Lower leg skin (tissue), 3 donors: ENCODE measurements around the gene DRC3.

Experiments used
- CTCF ChIP-seq, 3 donors: fragments of 450-650 bp; IDR thresholded peaks; one replicate each; pipeline ENCODE4 v1.5.1; 2016; ENCODE audit warnings: antibody characterized with exemption in 3 of 3, mild to moderate bottlenecking in 3 of 3, moderate library complexity in 2 of 3
- POLR2A ChIP-seq, 2 donors: fragments of 450-650 bp; IDR thresholded peaks; one replicate each; pipeline ENCODE4 v1.6.1; 2016 to 2017; ENCODE audit warnings: antibody characterized with exemption in 2 of 2, mild to moderate bottlenecking in 1 of 2, moderate library complexity in 1 of 2

- TF ChIP-seq POLR2A (IDR thresholded peaks at IDR 0.05) (no peak), CTCF (IDR thresholded peaks at IDR 0.05) (no peak)
Measured at GRCh38 chr17:18027280-18027679, 54.6 kb downstream of the DRC3 start.
